GM04503 (cell line): ENCODE results near the gene FANCI.

ENCODE experiments used
- DNase-seq: peaks from one replicate; pipeline ENCODE4 v3.0.0-alpha.2; 2012; ENCODE audit warnings: low read depth

Gene FANCI

DNA sequence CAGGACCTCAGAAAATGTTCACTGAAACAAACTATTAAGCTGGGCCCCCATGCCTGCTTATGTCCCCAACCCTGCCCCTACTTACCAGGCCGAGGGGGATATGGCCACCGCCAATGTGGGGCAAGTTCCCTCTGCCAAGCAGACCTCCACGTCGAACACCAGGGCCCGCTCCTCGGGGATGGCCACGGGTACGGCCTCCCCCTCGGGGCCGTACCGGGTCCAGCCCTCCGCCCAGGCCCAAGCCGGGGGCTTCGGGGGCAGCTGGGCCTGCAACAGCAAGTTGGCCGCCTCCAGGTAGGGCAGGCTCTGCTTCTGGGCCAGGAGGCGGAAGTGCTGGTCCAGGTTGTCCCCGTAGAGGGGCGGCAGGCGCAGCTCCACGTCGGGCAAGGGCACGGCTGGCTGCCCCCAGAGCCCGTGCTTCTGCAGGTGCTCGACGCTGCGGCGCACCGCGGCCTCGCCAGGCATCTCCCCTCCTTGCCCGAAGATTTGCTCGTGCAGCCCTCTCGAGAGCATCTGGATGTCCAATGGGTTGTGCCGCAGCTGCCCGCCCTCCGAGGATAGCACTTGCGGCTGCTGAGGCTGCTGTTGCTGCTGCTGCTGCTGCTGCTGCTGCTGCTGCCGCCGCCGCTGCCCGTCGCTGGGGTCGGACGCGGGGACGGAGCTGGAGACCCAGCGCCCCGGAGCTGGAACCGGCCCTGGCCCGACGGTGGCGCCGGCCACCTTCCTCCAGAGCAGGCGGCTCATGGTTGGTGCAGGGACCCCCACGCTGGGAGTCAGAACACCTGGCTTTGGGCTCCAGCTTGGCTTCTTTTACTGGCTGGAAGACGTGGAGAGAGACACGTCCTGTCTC, 89.5 kb downstream of the FANCI start:
- no peak for DNase-seq

DNA sequence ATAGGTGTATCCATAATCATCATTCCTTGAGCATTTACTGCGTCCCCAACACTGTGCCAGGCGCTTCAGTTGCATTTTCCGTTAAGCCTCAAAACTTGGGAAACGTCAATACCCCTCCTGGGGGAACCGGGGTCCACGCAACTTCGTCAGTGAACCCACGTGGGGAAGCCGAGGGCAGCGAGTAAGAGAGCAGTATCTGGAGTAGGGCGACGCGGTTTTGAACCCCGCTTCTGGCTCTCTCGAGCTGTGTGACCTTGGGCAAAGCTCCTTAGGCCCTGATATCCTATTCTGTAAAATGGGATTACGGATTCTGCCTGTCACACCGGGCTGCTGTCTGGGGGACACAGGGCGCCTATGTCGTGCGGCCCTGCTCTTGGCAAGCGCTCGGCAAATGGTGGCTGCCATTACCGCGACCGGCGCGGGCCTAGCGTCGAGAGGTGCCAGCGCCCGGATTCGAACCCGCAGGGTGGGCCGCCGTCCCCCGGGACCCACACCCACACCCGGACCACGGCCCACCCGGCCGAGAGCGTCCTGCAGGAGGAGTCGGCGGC, 90.3 kb downstream of the FANCI start:
- no peak for DNase-seq

DNA sequence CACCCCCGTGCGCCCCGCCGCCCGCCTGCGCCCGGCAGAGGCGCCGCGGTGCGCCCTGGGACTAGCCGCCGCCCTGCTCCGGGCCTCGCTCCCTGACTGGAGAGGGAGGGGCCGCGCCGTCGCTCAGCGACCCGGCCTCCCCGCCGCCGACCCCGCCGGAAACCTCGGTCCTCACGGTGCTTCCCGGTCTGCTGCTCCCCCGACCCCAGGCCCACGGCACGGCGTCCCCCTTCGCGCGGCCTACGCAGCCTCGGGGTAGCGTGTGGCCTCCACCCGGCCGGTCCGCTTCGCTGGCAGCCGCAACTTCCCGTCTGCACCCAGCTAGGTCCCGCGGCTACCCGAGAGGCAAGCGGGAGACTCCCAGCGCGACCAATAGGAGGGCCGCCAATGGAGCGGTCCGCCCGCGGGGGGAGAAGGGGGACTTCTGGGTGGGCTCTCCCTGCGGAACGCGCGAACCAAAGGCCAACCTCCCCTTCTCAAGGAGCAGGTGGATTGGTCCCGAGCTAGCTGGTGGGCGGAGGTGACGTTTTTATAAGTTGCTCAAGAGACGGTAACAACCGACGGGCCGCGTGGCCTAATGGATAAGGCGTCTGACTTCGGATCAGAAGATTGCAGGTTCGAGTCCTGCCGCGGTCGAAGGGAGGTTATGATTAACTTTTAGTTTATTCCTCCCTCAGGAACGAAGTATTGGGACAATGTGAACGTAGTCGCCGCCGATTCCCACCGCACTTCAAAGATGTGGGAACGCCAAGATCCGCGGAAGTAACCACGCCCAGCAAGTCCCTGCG, 90.9 kb downstream of the FANCI start, which contains the start of gene POLG:
TSS of gene POLG (minus strand) at position 315 of the 788 bp plus-strand sequence. CDS start 1,070 bp downstream, outside the sequence.
- DNase-seq = peak; percentile 93

DNA sequence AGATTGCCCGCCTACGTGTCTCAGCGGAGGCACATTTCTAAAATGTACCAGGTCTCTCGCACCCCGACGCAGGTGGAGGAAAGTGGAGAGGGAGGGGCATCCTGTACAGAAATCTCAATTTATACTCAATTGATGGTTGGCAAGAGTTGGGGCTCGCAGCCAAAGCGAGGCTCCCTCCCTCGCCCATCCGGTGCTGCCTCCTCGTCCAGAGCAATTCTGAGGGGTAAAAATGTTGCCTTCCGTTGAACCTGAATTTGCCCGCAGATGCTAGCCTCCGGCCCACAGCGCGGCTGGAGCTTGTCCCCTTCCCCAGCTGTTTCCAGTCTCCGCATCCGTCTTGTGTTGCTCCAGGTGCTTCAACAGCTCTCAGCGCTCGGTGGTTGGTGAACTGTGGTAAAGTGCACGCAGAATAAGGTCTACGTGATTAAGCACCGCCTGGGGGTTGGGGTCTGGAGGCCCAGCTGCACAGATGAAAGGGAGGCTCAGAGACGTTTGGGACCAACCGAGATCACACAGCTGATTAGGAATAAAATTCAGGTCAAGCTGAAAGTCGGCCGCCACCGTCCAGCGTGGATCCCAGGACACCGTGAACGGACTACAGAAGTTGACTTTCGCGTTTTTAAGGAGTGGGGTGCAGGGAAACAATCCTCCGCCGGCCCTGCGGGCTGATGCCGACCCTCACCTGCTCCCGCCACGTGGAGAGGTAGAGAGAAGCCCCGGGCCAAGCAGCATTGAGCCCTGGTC, 91.7 kb downstream of the FANCI start:
- no peak for DNase-seq

DNA sequence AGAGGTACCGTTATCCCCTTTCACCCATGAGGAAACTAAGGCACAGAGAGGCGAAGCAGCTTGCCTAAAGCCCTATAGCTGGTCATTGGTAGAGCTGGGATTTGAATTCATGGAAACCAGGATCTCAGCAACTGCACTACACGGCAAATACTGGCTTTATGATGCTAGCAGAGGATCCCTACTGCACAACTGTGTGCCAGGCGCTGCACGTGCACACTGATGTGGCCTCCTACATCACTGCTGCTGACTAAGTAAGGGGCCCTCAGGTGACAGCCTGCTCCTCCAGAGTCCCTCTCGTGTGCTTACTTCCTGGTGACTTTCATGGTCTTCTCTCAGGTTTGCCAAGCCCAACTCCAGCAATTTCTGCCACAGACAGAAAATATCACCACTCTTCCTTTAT, 94.3 kb downstream of the FANCI start:
- DNase-seq = no peak

- DNase-seq = no peak
Measured at GRCh38 chr15:89340573-89340972, 96.8 kb downstream of the FANCI start.

- no peak for DNase-seq
Measured at GRCh38 chr15:89341316-89342005, 97.7 kb downstream of the FANCI start.

DNA sequence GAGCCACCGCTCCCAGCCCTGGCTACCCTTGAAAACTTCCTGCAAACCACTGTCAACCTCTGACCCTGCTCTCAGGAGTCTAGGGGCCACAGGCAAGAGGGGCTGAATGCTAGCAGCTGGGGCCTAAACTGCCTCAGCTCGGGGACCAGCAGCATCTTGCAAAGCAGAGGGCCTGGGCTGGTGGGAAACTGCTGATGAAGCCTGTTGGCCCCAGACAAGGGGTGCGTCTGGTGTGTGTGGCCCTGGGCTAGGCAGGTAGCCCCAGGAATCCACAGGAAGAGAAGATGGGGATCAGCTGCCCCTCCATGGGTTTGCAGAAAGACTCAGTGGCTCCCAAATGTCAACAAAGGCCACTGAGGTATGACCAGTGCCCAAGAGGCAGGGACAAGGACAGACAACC, 99.1 kb downstream of the FANCI start:
- DNase-seq = no peak

DNA sequence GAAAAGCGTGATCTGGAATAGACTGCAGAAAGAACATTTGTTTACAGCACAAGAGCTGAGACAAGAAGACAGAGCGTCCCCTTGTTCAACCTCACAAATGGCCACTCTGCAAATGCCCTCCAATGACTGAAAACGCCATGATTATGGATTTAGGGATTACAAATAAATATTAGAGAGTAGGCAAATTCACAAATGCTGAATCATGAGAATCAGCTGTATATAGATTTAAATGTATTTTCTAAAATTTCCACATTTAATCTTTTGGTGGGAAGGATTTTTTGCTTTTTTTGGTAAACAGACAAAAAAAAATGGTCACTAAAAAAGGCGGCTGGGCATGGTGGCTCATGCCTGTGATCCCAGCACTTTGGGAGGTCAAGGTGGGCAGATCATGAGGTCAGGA, 101.5 kb downstream of the FANCI start:
- no peak for DNase-seq

DNA sequence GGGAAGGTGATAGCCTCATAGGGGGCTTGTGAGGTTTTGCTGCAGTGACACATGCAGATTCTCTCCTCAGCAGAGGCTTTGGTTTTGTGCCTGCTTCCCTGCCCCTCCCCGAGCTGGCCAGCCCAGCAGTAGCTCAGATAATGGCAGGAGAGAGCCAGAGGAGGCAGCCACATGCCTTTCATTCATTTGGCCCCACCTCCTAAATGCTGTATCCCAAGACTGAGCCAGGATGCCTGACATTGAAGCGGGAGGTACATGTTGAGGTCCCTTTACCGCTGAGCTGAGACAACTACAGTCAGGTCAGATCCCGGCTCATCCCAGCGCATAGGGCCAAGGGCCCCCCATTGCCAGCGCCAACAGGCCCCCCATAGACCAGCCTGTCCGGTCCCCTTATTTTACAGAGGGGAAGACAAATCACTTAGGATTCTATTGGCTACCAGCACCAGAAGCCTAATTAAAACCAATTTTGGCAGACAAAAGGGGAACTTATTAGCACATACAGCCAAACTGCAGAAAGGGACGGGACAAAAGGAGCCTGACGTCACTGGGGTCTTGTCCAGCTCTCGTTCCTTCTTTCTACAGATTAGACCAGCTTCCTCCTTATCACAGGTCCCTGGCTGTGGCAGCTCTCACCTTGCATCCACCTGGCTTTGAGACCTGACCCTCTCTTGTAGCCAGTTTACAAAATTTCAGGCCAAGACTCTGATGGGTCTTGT, 102.9 kb downstream of the FANCI start:
- no peak for DNase-seq

- DNase-seq = no peak
Measured at GRCh38 chr15:89349206-89349558, 105.4 kb downstream of the FANCI start.

GRCh38 chr15:89352476-89352875, 108.7 kb downstream of the FANCI start:
- DNase-seq = no peak

- DNase-seq = no peak
Measured at GRCh38 chr15:89353991-89354390, 110.2 kb downstream of the FANCI start.

- DNase-seq = no peak
Measured at GRCh38 chr15:89356634-89357298, 113.0 kb downstream of the FANCI start.

GRCh38 chr15:89358435-89358754, 114.6 kb downstream of the FANCI start:
- DNase-seq = no peak

- DNase-seq = peak; percentile 15
Measured at GRCh38 chr15:89358755-89359439, 115.1 kb downstream of the FANCI start.

DNA sequence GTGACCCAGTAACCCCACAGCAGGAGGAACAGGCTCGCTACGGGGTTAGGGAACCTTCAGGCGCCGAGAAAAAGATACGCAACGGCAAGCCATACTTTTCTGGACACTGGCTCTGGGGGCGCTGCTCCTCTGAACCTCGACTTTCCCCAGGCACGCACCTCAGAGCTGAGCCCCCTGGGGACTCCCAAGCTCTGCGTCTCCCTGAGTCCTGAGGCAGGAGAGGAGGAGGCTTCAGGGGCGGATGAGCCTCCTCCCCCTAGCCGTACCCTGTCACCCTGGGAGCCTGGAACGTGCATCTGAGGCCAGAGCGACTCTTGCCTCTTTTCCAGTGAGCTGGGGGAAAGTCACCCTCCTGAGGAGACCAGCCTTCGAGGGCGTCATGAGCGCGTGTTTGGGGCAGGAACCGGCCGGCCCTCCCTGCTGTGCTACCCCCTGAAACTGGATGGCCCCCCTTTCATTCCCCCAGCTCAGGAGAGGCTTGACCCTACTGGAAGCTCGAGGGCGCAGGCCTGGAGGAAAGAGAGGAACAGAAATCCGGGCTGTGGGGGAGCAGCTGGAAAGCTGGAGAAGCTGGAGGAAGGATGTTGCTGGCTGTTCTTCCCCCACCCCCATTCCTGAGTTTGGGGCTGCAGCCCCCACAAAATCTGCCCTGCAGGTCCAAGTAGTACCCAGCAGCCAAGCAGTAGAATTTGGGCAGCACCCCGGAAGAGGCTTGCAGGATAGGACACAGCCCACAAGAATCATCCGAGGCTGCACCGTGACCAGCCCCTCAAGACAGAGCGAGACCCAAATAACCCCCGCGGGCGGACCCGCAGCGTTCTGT, 115.9 kb downstream of the FANCI start:
- no peak for DNase-seq

DNA sequence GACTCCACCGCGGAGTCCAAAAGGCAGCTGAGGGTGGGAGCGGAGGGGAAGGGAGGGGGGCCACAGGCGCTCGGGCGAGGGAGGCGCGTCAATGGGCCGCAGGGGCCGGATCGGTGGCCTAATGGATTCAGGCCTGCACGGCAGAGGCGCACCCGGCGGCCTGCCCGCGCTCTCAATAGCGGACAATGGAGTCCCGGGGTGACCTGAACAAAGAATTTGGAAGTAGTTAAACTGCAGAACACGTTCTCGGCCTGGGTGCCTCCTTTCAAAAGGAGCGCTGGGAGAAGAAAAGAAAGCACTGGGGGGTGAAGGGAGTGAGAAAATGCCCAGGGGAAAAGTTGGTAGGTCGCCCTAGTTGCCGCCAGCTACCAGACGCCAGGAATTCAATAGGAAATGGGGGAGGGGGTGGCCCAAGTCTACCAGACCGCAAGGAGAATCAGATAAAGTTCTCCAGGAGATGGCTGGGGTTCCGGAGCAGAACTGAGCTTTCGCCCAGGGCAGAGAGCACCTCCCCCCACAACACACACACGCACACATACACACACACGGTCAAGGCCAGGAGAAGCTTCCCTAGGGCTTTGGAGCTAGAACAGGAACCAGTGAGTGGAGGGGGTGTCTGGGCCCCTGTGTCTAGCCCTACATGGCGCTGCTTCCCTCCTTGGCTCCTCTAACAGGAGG, 116.7 kb downstream of the FANCI start:
- DNase-seq = no peak
